Measurements from ENCODE around the gene RNASE13.
A peak's percentile ranks its signal among the peaks of the same experiment; 100 is the strongest.
"Not testable (repeated sequence)": the region's sequence is repeated elsewhere in the genome, so short reads cannot be mapped to it uniquely, and the experiment has no call there.

RNASE13 gene

DNA sequence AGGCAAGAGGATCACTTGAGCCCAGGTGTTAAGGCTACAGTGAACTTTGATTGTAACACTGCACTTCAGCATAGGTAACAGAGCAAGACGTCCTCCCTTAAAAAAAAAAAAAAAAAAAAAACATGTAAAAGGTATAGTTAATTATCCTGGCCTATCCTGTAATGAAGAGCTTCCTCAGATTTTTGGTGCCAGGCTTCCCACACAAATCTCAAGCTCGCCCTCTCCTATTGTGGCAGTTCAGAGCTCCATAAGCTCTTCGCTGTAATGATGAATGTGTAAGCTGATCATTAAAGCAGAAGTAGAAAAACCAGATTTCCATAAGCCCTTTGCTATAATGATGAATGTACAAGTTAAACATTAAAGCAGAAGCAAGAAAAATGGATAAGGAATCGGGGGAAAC is 37.5 kb downstream of the RNASE13 start:
- CTCF ChIA-PET: interaction anchor here (0.7 to 8.6 kb wide), 8 partner anchors 15 to 107 kb away, joined by 3 to 57 read pairs (median 6); no protein-coding TSS in a partner anchor
- POLR2A ChIA-PET: interaction anchor here (0.7 kb wide), 1 partner anchor 106 kb away, joined by 4 read pairs; no protein-coding TSS in a partner anchor
- DNase-seq (ENCODE audit: extremely low spot score): no peak
- TF ChIP-seq, protein P1, sequence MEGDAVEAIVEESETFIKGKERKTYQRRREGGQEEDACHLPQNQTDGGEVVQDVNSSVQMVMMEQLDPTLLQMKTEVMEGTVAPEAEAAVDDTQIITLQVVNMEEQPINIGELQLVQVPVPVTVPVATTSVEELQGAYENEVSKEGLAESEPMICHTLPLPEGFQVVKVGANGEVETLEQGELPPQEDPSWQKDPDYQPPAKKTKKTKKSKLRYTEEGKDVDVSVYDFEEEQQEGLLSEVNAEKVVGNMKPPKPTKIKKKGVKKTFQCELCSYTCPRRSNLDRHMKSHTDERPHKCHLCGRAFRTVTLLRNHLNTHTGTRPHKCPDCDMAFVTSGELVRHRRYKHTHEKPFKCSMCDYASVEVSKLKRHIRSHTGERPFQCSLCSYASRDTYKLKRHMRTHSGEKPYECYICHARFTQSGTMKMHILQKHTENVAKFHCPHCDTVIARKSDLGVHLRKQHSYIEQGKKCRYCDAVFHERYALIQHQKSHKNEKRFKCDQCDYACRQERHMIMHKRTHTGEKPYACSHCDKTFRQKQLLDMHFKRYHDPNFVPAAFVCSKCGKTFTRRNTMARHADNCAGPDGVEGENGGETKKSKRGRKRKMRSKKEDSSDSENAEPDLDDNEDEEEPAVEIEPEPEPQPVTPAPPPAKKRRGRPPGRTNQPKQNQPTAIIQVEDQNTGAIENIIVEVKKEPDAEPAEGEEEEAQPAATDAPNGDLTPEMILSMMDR (IDR thresholded peaks at IDR 0.05; ENCODE audit: control extremely low read depth, extremely low read depth, low read depth, missing control alignments): no peak

DNA sequence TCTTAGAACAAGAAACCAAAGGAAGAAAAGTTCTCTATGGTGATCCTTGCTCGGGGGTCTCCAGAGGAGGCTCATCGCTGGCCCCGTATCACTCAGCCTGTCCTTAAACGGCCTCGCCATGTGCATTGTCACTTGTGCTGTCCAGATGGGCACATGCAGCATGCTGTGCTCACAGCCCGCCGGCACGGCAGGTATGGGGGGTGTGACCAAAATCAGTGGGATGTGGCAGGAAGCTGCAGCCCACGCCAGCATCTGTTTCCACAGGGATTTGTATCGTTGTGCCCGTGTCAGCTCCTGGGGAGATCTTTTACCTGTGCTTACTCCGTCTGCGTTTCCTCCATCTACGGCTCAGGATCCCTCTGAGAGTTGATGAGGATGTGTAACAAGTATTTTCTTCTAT is 38.1 kb downstream of the RNASE13 start:
- no peak for DNase-seq (ENCODE audit: extremely low spot score)
- TF ChIP-seq, protein P1 (IDR thresholded peaks at IDR 0.05; ENCODE audit: control extremely low read depth, extremely low read depth, low read depth, missing control alignments): no peak
- ChIA-PET CTCF (interaction anchor here (0.7 to 8.6 kb wide), 8 partner anchors 9 to 96 kb away, joined by 3 to 57 read pairs (median 6); no protein-coding TSS in a partner anchor), POLR2A (no interaction called here)

DNA sequence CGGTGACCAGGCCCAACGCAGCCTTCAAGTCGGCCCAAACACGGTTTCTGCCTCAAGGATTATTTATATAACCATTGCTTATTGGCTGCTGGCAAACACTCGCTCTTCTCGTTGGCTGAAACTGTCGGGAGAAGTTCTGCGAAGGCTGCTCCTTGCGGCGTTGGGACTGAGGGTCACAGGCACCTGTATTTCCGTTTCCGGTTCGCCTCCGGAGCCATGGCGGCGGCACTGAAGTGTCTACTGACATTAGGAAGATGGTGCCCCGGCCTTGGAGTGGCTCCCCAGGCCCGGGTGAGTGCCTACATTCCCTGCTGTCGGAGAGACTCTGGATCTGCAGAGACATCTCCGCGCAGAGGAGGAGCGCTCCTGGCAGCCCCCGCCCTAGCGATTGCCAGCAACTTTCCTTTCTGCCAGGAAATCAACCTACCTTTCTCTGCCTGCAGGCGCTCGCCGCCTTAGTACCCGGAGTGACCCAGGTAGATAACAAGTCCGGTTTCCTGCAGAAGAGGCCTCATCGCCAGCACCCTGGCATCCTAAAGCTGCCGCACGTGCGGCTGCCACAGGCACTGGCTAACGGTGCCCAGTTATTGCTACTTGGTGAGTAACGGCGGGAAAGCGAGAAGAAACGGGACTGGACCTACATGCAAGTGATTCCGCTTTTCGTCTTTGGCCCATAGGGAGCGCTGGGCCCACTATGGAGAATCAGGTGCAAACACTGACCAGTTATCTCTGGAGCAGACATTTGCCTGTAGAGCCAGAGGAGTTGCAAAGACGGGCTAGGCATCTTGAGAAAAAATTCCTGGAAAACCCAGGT is 44.6 kb downstream of the RNASE13 start, which contains the start of gene METTL17:
METTL17 (plus strand) TSS at position 194 of the 814 bp plus-strand sequence; CDS start at position 217, 23 bp downstream.
- POLR2A ChIA-PET: no interaction called here
- DNase-seq (ENCODE audit: extremely low spot score): peak; percentile 91
- CTCF ChIA-PET: interaction anchor here (8.6 to 9.6 kb wide), 2 partner anchors 17 to 19 kb away, joined by 57 to 102 read pairs; no protein-coding TSS in a partner anchor
- TF ChIP-seq, protein P1 (IDR thresholded peaks at IDR 0.05; ENCODE audit: control extremely low read depth, extremely low read depth, low read depth, missing control alignments): peak; percentile 21

DNA sequence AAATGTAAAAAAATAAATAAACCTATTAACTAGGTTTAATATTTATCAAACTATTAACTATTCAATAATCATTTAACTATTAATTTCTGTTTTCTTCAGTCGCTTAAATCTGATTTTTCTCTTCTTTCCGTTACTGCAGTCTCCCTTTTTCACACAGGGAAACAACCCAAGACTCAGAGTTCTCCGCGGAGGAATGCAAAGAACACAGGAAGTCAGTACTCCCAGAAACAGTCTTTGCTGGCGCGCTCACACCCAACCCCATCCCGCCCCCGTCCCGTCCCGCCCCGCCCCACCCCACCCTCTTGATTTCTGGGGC is 45.2 kb downstream of the RNASE13 start:
- CTCF ChIA-PET: interaction anchor here (0.8 to 9.6 kb wide), 4 partner anchors 18 to 296 kb away, joined by 3 to 102 read pairs (median 4); no protein-coding TSS in a partner anchor
- POLR2A ChIA-PET: no interaction called here
- TF ChIP-seq, protein P1 (IDR thresholded peaks at IDR 0.05; ENCODE audit: control extremely low read depth, extremely low read depth, low read depth, missing control alignments): no peak
- DNase-seq (ENCODE audit: extremely low spot score): no peak

DNA sequence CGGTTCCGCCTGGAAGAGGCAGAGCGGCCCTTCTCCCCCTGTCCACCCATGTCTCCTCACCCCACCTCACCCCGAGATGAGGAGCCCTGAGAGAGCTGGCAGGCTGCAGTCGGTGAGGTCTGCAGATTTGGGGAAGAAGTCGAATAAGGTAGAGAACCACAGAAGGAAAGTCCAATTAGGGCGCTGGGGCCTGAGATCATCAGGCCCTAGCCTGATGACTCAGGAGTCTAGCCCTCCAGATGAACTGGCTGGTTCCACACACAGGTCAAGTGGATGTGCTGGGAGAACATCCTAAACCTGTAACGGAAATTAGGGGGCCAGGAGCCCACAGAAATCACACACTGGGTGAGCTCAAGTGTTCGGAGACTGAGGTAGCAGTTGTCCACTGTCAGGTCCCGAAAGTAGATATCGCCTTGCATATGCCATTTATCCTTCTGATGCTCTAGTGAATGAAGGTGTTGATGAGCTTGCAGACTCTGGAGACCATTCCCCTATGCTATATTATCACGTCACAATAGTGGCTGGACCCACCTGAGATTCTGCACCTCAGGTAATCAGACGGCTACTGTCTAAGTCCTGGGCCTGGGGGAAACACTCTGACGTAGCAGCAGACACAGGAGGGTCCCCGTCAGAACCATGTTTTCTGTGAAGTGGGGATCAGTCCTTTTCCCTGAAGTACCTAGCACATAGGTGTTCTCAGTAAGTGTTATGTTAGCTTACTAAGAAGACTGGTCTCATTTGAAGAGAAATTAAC is 45.7 kb downstream of the RNASE13 start:
- POLR2A ChIA-PET: no interaction called here

DNA sequence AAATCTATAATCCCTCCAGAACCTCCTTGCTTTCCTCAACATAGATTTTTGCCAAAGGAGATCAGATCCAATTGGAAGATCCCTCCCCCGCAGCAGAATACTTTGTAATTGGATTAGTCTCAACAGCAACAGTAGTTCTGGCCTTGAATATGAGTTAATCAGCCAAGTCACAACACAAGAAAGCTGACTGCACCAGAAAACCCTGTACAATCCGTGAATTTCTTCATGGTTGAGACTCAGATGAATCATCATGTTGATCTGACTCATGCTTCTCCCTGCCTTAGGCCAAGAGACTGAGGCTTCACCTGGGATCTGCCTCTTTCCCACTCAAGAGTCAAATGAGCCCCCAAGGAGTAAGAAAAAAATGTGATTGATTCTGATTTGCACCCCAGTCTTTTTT is 47.8 kb downstream of the RNASE13 start:
- POLR2A ChIA-PET: no interaction called here
- TF ChIP-seq, protein P1 (IDR thresholded peaks at IDR 0.05; ENCODE audit: control extremely low read depth, extremely low read depth, low read depth, missing control alignments): no peak
- no peak for DNase-seq (ENCODE audit: extremely low spot score)
- CTCF ChIA-PET: interaction anchor here (9.6 kb wide), 1 partner anchor 15 kb away, joined by 102 read pairs; no protein-coding TSS in a partner anchor

More for the DNA sequence above, 45.7 kb downstream of the RNASE13 start:
- DNase-seq (ENCODE audit: extremely low spot score): no peak
- CTCF ChIA-PET: interaction anchor here (0.8 to 9.6 kb wide), 4 partner anchors 17 to 296 kb away, joined by 3 to 102 read pairs (median 4); no protein-coding TSS in a partner anchor
- TF ChIP-seq, protein P1 (IDR thresholded peaks at IDR 0.05; ENCODE audit: control extremely low read depth, extremely low read depth, low read depth, missing control alignments): no peak

DNA sequence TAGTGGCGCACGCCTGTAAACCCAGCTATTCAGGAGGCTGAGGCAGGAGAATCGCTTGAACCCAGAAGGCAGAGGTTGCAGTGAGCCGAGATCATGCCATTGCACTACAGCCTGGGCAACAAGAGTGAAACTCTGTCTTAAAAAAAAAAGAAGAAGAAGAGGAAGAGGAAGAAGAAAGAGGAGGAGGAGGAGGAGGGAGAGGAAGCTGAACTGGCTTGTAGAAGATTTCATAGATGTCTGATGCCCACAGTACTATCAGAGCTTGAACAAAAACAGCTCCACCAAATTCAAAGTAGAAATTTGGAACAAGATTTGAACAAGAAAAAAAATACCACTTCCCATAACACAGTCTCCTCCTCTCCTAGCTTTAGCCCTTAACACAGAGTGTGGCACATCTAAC is 49.0 kb downstream of the RNASE13 start:
- DNase-seq (ENCODE audit: extremely low spot score); POLR2A ChIA-PET: not testable (repeated sequence)
- CTCF ChIA-PET: interaction anchor here (0.9 to 9.6 kb wide), 2 partner anchors 14 to 18 kb away, joined by 3 to 102 read pairs; no protein-coding TSS in a partner anchor

All from GM10248 (cell line).